Gastroesophageal sphincter (tissue), 4 donors: ENCODE measurements around the gene TBRG4. TPM values are rescaled to one million over a fixed set of nuclear protein-coding genes. Genes with fewer than 3 reads are reported as not detected.

Experiments used
- ATAC-seq: fragments of 150-250 bp; one replicate; pipeline ENCODE4 v1.9.1; 2016; ENCODE audit warnings: mild to moderate bottlenecking, moderate library complexity
- H3K27ac ChIP-seq, 4 donors: fragments of 200-600 bp; sonication (generic) in 3 of 4; 1 replicate in 3 of 4; 2 replicates in 1 of 4; pipeline ENCODE4 v1.5.1; 2016 to 2019
- H3K27me3 ChIP-seq: fragments of 200-600 bp; sonication (generic); one replicate; pipeline ENCODE4 v1.5.1; 2019
- H3K36me3 ChIP-seq, 2 donors: fragments of 200-600 bp; sonication (generic); one replicate each; pipeline ENCODE4 v1.5.1; 2019; ENCODE audit warnings: control low read depth in 1 of 2
- H3K4me1 ChIP-seq, 3 donors: fragments of 200-600 bp; sonication (generic); 1 replicate in 2 of 3; 2 replicates in 1 of 3; pipeline ENCODE4 v1.5.1; 2016 to 2019; ENCODE audit warnings: control low read depth in 2 of 3
- H3K4me3 ChIP-seq, 2 donors: fragments of 200-600 bp; sonication (generic); one replicate each; pipeline ENCODE4 v1.5.1; 2019; ENCODE audit warnings: mild to moderate bottlenecking in 1 of 2, moderate library complexity in 1 of 2
- H3K9me3 ChIP-seq, 3 donors: fragments of 200-600 bp; sonication (generic); one replicate each; pipeline ENCODE4 v1.5.1; 2017 to 2019; ENCODE audit warnings: control low read depth in 2 of 3
- CTCF ChIP-seq, 4 experiments: fragments of 200-600 bp in 2 of 4; fragments of 450-650 bp in 2 of 4; sonication (generic) in 1 of 4; IDR thresholded peaks; one replicate each; pipeline ENCODE4 v1.5.1; 2017 to 2019; ENCODE audit warnings: antibody characterized with exemption in 4 of 4, mild to moderate bottlenecking in 2 of 4, moderate library complexity in 2 of 4
- EP300 ChIP-seq: sonication (generic); formaldehyde crosslinking; IDR thresholded peaks from one replicate; pipeline ENCODE4 v1.6.1; 2017; ENCODE audit warnings: antibody characterized with exemption, mild to moderate bottlenecking
- POLR2A ChIP-seq, 2 donors: fragments of 450-650 bp; IDR thresholded peaks; one replicate each; pipeline ENCODE4 v1.6.1; 2017; ENCODE audit warnings: antibody characterized with exemption in 2 of 2, mild to moderate bottlenecking in 2 of 2, moderate library complexity in 1 of 2
- POLR2AphosphoS5 ChIP-seq: sonication (generic); formaldehyde crosslinking; IDR thresholded peaks from one replicate; pipeline ENCODE4 v1.6.1; 2017; ENCODE audit warnings: antibody characterized with exemption
- WGBS, 2 donors: methylation state at CpG; one replicate each; pipeline ENCODE4 v1.1.5; 2018; ENCODE audit warnings: low coverage in 1 of 2; 5-methylcytosine and 5-hydroxymethylcytosine counted together
- total RNA-seq, 4 donors: library from RNA; depleted of rRNA; stranded (reverse); fragments of >200 nt; gene quantifications; one replicate each; pipeline ENCODE4 v1.1.0, GENCODE V29; 2016

The TBRG4 gene
- total RNA-seq, 4 donors from 2014 or later = 38.7 to 66.6 (median 54.7) TPM

GRCh38 chr7:45055016-45055415, 56.5 kb downstream of the TBRG4 start:
- TF ChIP-seq POLR2A (IDR thresholded peaks at IDR 0.05) (no peak), EP300 (no peak), POLR2AphosphoS5 (no peak)
- Histone ChIP-seq H3K27me3 (no peaks in the 10 kb centered on the region), H3K4me3 (no peak overlapping the region), H3K27ac (no peak overlapping the region), H3K36me3 (peaks cover 0 to 37% of the 10 kb centered on the region in 2 donors), H3K4me1 (no peaks in the 10 kb centered on the region), H3K9me3 (no peaks in the 10 kb centered on the region)
- WGBS, 2 donors = 83 to 88% methylated on average over 5 of the region's 5 CpGs
- ATAC-seq = no peak

- Histone ChIP-seq H3K36me3 (peaks cover 0 to 42% of the 10 kb centered on the region in 2 donors), H3K9me3 (no peaks in the 10 kb centered on the region), H3K27ac (no peak overlapping the region), H3K27me3 (no peaks in the 10 kb centered on the region), H3K4me3 (no peak overlapping the region), H3K4me1 (no peaks in the 10 kb centered on the region)
- WGBS, 2 donors = 90 to 100% methylated on average over 1 to 2 of the region's 3 CpGs
- TF ChIP-seq POLR2A (IDR thresholded peaks at IDR 0.05) = no peak
- no peak for TF ChIP-seq EP300
- no peak for TF ChIP-seq CTCF (IDR thresholded peaks at IDR 0.05)
- TF ChIP-seq POLR2AphosphoS5 = no peak
- no peak for ATAC-seq
Observed at GRCh38 chr7:45054442-45054841, 57.1 kb downstream of the TBRG4 start.

- Histone ChIP-seq H3K36me3 (peaks cover 0 to 47% of the 10 kb centered on the region in 2 donors), H3K27ac (no peak overlapping the region), H3K4me1 (no peaks in the 10 kb centered on the region), H3K27me3 (no peaks in the 10 kb centered on the region), H3K9me3 (no peaks in the 10 kb centered on the region), H3K4me3 (no peak overlapping the region)
- TF ChIP-seq POLR2AphosphoS5 (no peak), POLR2A (IDR thresholded peaks at IDR 0.05) (no peak), CTCF (IDR thresholded peaks at IDR 0.05) (no peak), EP300 (no peak)
- ATAC-seq = no peak
- whole genome bisulfite sequencing, 2 donors = 80% methylated on average over 1 of the region's 5 CpGs
Observed at GRCh38 chr7:45053941-45054340, 57.6 kb downstream of the TBRG4 start.

DNA sequence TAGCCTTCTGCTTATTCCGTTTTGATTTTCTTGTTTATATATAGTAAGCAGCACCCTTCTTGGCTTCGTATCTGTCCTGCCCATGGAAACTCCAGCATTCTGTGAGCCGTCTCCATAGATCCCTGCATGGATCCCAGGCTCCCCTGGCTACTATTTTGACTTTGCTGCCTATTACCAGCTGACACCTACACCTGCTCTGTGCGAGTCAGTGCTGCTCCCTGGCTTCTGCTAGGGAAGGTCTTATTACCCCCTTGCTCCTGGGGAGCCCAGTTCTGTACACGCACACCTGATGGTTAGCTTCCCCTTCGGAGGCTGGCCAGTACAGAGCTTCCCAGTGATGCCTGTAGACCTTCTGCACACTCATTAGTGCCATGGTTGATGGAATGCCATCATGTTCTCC, 58.1 kb downstream of the TBRG4 start:
- Histone ChIP-seq H3K27me3 (no peaks in the 10 kb centered on the region), H3K27ac (no peak overlapping the region), H3K9me3 (no peaks in the 10 kb centered on the region), H3K36me3 (peaks cover 0 to 53% of the 10 kb centered on the region in 2 donors), H3K4me3 (no peak overlapping the region), H3K4me1 (no peaks in the 10 kb centered on the region)
- ATAC-seq = no peak
- 78 to 90% methylated on average over 2 to 5 of the region's 6 CpGs for WGBS, 2 donors
- TF ChIP-seq POLR2A (IDR thresholded peaks at IDR 0.05) (no peak), EP300 (no peak), CTCF (IDR thresholded peaks at IDR 0.05) (no peak), POLR2AphosphoS5 (no peak)

DNA sequence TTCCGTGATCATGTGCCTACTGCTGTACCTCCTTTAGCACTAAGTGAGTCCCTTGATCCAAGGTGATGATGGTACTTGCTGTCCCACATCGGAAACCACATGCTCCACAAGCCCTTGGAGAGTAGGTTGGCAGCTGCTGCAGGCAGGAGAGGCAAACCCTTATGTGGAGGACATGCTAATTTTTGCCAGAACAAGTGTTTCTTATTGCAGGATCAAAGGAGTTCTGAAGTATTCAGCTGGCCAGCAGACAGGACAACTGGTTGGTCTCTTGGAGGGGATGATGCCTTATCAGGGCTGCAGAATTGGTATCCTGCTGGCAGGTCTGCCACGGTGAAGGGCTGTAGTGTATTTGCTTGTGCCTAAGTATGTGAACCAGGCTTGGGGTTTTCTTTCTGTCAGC, 59.5 kb downstream of the TBRG4 start:
- TF ChIP-seq EP300 (no peak), POLR2A (IDR thresholded peaks at IDR 0.05) (no peak), POLR2AphosphoS5 (no peak), CTCF (IDR thresholded peaks at IDR 0.05) (no peak)
- Histone ChIP-seq H3K27me3 (no peaks in the 10 kb centered on the region), H3K36me3 (peaks cover 0 to 61% of the 10 kb centered on the region in 2 donors), H3K4me1 (no peaks in the 10 kb centered on the region), H3K9me3 (no peaks in the 10 kb centered on the region), H3K4me3 (no peak overlapping the region), H3K27ac (no peak overlapping the region)
- no peak for ATAC-seq
- no CpG with 5 or more reads among the region's 3 CpGs for WGBS, 2 donors
